Heart right ventricle (tissue), 16 donors: ENCODE results near the gene SEMA3A. TPM values are rescaled to one million over a fixed set of nuclear protein-coding genes. Genes with fewer than 3 reads are reported as not detected.

Source experiments
- ATAC-seq, 8 donors: fragments of 200-7000 bp; cut with Tn5 transposase; one replicate each; pipeline ENCODE4 v1.9.1; 2020; ENCODE audit warnings: mild to moderate bottlenecking in 8 of 8, moderate library complexity in 8 of 8, moderate number of reproducible peaks in 1 of 8
- DNase-seq, 2 donors: peaks; one replicate each; pipeline ENCODE4 v3.0.0-alpha.2; 2020
- H3K27ac ChIP-seq, 10 donors: fragments of 200-600 bp; sonication (generic) in 2 of 10; one replicate each; pipeline versions ENCODE4 v1.5.0 to v1.8.0; 2020 to 2022; ENCODE audit warnings: mild to moderate bottlenecking in 3 of 10
- H3K27me3 ChIP-seq, 7 donors: fragments of 200-600 bp; one replicate each; pipeline ENCODE4 v1.8.0; 2021 to 2022; ENCODE audit warnings: mild to moderate bottlenecking in 2 of 7
- H3K36me3 ChIP-seq, 9 donors: fragments of 200-600 bp; sonication (generic) in 1 of 9; one replicate each; pipeline versions ENCODE4 v1.5.0 to v1.8.0; 2020 to 2022; ENCODE audit warnings: mild to moderate bottlenecking in 2 of 9
- H3K4me1 ChIP-seq, 9 donors: fragments of 200-600 bp; sonication (generic) in 1 of 9; one replicate each; pipeline versions ENCODE4 v1.5.0 to v1.8.0; 2020 to 2022; ENCODE audit warnings: mild to moderate bottlenecking in 4 of 9
- H3K4me3 ChIP-seq, 10 donors: fragments of 200-600 bp; sonication (generic) in 2 of 10; one replicate each; pipeline versions ENCODE4 v1.5.0 to v1.8.0; 2020 to 2022; ENCODE audit warnings: mild to moderate bottlenecking in 7 of 10, moderate library complexity in 2 of 10
- H3K9me3 ChIP-seq, 11 donors: fragments of 200-600 bp in 10 of 11; sonication (generic) in 2 of 11; one replicate each; pipeline versions ENCODE4 v1.5.0 to v1.8.0; 2013 to 2022; ENCODE audit warnings: mild to moderate bottlenecking in 2 of 11, control low read depth in 1 of 11, moderate library complexity in 1 of 11
- CTCF ChIP-seq, 9 donors: fragments of 200-600 bp; sonication (generic) in 2 of 9; IDR thresholded peaks; one replicate each; pipeline versions ENCODE4 v1.5.0 to v1.8.0; 2021 to 2022; ENCODE audit warnings: antibody characterized with exemption in 9 of 9, mild to moderate bottlenecking in 5 of 9, moderate library complexity in 1 of 9
- WGBS, 2 donors: extraction: QIAGEN DNeasy Blood & Tissue Kit; methylation state at CpG; one replicate each; pipeline ENCODE4 v1.1.7; 2013; ENCODE audit warnings: inconsistent platforms in 1 of 2; 5-methylcytosine and 5-hydroxymethylcytosine counted together
- intact Hi-C, 10 donors: fragments of 100-400 bp; cut with DNase I; formaldehyde crosslinking; loops; one replicate each; pipeline versions ENCODE4 v1.11.1 to v1.14.2; 2022
- polyA plus RNA-seq, 2 donors: library from polyadenylated mRNA; stranded (reverse); fragments of 200-250 nt; gene quantifications; one replicate each; pipeline ENCODE4 v1.2.3, GENCODE V29; 2013
- total RNA-seq, 10 donors: library from RNA; stranded (reverse); fragmentation: NEBNext Ultra II Directional in 3 of 10; extraction: Animal tissue kit (Norgen Biotek cat#: 25700) in 3 of 10; gene quantifications; one replicate each; pipeline versions ENCODE4 v1.2.1 to v1.2.4, GENCODE V29; 2021 to 2023
- donor health status: Arrhythmogenic right ventricular cardiomyopathy.
- donor health status: ischemic (EF 13 %, LVEDD 7.1; RV severe dilation, severe dysfunction).
- donor health status: healthy with polysubstance abuse.
- donor health status: DM: no; HTN: yes; CAD: no.
- donor health status: DM: no; HTN: no; CAD: no.
- donor health status: ischemic (EF 25% LVEDD 6.9; RV normal size, moderate dysfunction).
- donor health status: ischemic (EF 25% LVEDD 5.7; RV mildly dilated, moderate dysfunction).
- donor health status: healthy.
- donor health status: DM: yes; HTN: yes; CAD: no.
- donor health status: Ischemic cardiomyopathy.
- donor health status: ischemic (EF 35%, LVEDD 5.7; RV mildly dilated, moderate dysfunction).
- donor health status: nonischemic (EF 11% LVEDD 7.7; RV severe dilation, severe dysfunction).
- donor health status: DM: yes; HTN: yes; CAD: no.
- donor health status: PGD.
- donor health status: ischemic (EF 29% LVEDD 5.4; RV normal size, mild dysfunction).
- donor health status: nonischemic (EF 23%, LVEDD 6.1; RV moderate dilation, normal function).

The SEMA3A gene
- total and polyA plus RNA-seq, 12 donors, result 0.19 to 5.3 (median 1.5) TPM

DNA sequence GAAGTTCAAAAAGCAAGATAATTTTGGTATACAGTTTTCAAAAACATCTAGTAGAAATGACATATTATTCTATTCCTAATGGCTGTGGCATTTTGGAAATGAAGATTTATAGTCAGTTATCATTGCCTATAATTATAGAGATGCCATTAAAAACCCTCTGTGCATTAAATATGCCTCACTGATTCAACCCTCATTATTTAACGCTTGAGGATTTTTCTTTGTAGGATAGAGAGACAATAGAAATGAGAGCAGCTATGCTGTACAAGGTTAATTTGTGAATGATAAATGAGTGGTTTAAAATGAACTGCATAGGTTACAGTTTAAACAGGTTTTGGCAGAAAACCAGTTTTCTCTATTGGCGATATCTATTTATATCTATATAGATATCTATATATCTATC is 32.2 kb upstream of the SEMA3A start:
- intact Hi-C loops, result no loop called here
- Histone ChIP-seq H3K4me1 (no peaks in the 10 kb centered on the region), H3K27me3 (no peaks in the 10 kb centered on the region), H3K36me3 (no peaks in the 10 kb centered on the region), H3K4me3 (no peak overlapping the region), H3K9me3 (no peaks in the 10 kb centered on the region), H3K27ac (no peak overlapping the region)
- 92 to 94% methylated on average over 2 of the region's 2 CpGs for WGBS, 2 donors
- ATAC-seq (no peak), DNase-seq (no peak)
- no peak for TF ChIP-seq CTCF (IDR thresholded peaks at IDR 0.05)

DNA sequence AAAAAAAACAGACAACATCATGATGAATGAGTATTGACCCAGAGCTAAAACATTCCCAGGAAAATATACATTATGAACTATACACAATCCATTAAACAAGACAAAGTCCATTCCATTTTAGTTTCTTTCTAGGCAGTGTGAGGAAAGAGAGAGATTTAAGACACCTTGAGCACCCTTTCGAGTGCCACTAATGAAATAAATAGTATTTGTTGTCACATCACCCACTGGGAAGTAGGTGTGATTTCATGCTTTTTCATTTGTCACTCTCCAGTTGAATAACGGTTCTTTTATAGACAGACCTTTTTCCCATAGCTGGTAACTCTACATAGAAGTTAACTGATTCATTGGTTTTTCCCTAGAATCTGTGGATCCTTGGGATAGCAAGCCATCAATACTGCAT is 29.9 kb upstream of the SEMA3A start:
- no peaks in the 10 kb centered on the region for H3K36me3 ChIP-seq
- intact Hi-C loops, result no loop called here
- DNase-seq (no peak), ATAC-seq (no peak)
- no peaks in the 10 kb centered on the region for H3K4me1 ChIP-seq
- no peaks in the 10 kb centered on the region for H3K27me3 ChIP-seq
- TF ChIP-seq CTCF (IDR thresholded peaks at IDR 0.05), result no peak
- no peak overlapping the region for H3K4me3 ChIP-seq
- peaks cover 0 to 5% (median 0%) of the 10 kb centered on the region in 11 donors for H3K9me3 ChIP-seq
- no peak overlapping the region for H3K27ac ChIP-seq
- 89 to 90% methylated on average over 2 of the region's 2 CpGs for WGBS, 2 donors

DNA sequence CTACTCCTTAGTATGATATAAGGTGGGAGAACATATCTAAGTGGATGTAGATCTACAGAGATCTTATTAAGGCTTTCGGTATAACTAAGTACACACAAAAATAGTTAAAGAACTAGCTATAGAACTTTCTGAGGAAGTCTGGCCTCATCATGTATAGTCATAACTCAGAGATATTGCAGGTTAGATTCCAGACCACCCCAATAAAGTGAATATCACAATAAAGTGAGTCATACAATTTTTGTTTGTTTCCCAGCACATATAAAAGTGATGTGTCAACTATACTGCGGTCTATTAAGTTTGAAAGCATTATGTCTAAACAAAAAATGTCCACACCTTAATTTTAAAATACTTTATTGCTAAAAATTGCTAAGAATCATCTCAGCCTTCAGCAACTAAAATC is 24.7 kb upstream of the SEMA3A start:
- no peak for ATAC-seq
- no peak overlapping the region for H3K4me3 ChIP-seq
- TF ChIP-seq CTCF (IDR thresholded peaks at IDR 0.05), result no peak
- H3K36me3 ChIP-seq, result no peaks in the 10 kb centered on the region
- intact Hi-C loops, result loop anchor here in 1 of 10 donors (10.0 kb wide), 1 partner anchor 55 kb away; no protein-coding TSS in a partner anchor
- DNase-seq, result no peak
- H3K27me3 ChIP-seq, result no peaks in the 10 kb centered on the region
- WGBS, 2 donors, result 96% methylated on average over 2 of the region's 2 CpGs
- H3K4me1 ChIP-seq, result peaks cover 0 to 7% (median 0%) of the 10 kb centered on the region in 9 donors
- H3K27ac ChIP-seq, result no peak overlapping the region
- peaks cover 0 to 5% (median 0%) of the 10 kb centered on the region in 11 donors for H3K9me3 ChIP-seq

DNA sequence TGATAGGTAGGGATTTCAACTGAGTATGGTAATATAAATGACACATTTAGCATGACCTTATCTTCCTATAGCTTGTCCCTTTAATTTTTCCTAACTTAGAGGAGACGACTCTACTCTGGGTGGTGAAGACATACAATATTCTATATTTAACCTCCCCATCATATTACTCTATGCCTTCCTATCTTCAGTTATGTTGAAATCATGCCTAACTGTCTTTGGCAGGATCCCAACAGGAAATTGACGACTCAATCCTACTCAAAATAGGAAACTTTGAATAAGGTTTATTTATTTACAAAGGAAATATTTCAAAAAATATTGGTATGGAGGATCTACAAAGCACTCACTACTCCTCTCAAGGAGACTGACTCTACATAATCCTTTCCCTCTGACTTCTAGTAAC is 24.1 kb upstream of the SEMA3A start:
- DNase-seq, result no peak
- Histone ChIP-seq H3K4me1 (peaks cover 0 to 7% (median 0%) of the 10 kb centered on the region in 9 donors), H3K27me3 (no peaks in the 10 kb centered on the region), H3K4me3 (no peak overlapping the region), H3K9me3 (peaks cover 0 to 5% (median 0%) of the 10 kb centered on the region in 11 donors), H3K27ac (no peak overlapping the region), H3K36me3 (no peaks in the 10 kb centered on the region)
- no peak for TF ChIP-seq CTCF (IDR thresholded peaks at IDR 0.05)
- intact Hi-C loops, result loop anchor here in 1 of 10 donors (10.0 kb wide), 1 partner anchor 56 kb away; no protein-coding TSS in a partner anchor
- 6 to 7% methylated on average over 2 of the region's 2 CpGs for WGBS, 2 donors
- no peak for ATAC-seq
